Erythroblast (primary cell): Measurements from ENCODE around the gene SLC22A23.

Experiments
- GATA1 ChIP-seq: IDR thresholded peaks from 2 replicates; pipeline ENCODE4 v1.6.1; 2011; ENCODE audit warnings: low read depth, mild to moderate bottlenecking, control low read depth, low read length, moderate library complexity
- POLR2A ChIP-seq: IDR thresholded peaks from 2 replicates; pipeline ENCODE4 v1.6.1; 2011; ENCODE audit warnings: mild to moderate bottlenecking, low read length

- TF ChIP-seq POLR2A, result no peak
- TF ChIP-seq GATA1, result no peak
Measured at GRCh38 chr6:3370361-3371221, 86.3 kb downstream of the SLC22A23 start.
